Panc1 (cell line): Measurements from ENCODE around the gene TMEM156.

ENCODE experiments used
- CTCF ChIP-seq: fragments of 450-650 bp; IDR thresholded peaks from 2 replicates; pipeline ENCODE4 v1.5.1; 2017; ENCODE audit warnings: mild to moderate bottlenecking
- POLR2AphosphoS5 ChIP-seq: IDR thresholded peaks from 2 replicates; pipeline ENCODE4 v1.6.1; 2012; ENCODE audit warnings: mild to moderate bottlenecking, low read depth, low read length, moderate library complexity

GRCh38 chr4:38994135-38994534 is 38.1 kb downstream of the TMEM156 start:
- TF ChIP-seq CTCF (no peak), POLR2AphosphoS5 (no peak)
